Panc1 (cell line): ENCODE measurements around the gene GBP6. TPM values are rescaled to one million over a fixed set of nuclear protein-coding genes. Genes with fewer than 3 reads are reported as not detected.
A peak's percentile ranks its signal among the peaks of the same experiment; 100 is the strongest.

Source experiments
- ATAC-seq: fragments of 200-7000 bp; cut with Tn5 transposase; 2 replicates; pipeline ENCODE4 v1.9.1; 2020; ENCODE audit warnings: mild to moderate bottlenecking, moderate library complexity
- BruUV-seq: library from RNA; stranded (reverse); fragments of 400-500 nt; replicated peaks from 2 replicates; lab custom pipeline; 2021; lab: Mats Ljungman, UMichigan
- CTCF ChIA-PET: fragments of 300-600 bp; sonication (Branson Sonifier 250); formaldehyde crosslinking; loops from one replicate; lab custom pipeline; 2022; ENCODE audit warnings: antibody characterized with exemption; lab: Charles Lee
- POLR2A ChIA-PET: fragments of 300-600 bp; sonication (Branson Sonifier 250); formaldehyde crosslinking; loops from one replicate; lab custom pipeline; 2022; ENCODE audit warnings: antibody characterized with exemption; lab: Charles Lee
- DNase-seq: peaks from one replicate; pipeline ENCODE4 v3.0.0-alpha.2; 2010; ENCODE audit warnings: low read depth, low spot score
- H3K27ac ChIP-seq: 2 replicates; pipeline ENCODE4 v1.5.1; 2011; ENCODE audit warnings: mild to moderate bottlenecking, low read length, inconsistent platforms
- H3K27me3 ChIP-seq: fragments of 200-500 bp; sonication (Bioruptor generic); 2 replicates; pipeline ENCODE4 v1.6.0; 2014; ENCODE audit warnings: low read length, inconsistent platforms; ENCODE audit not compliant: control insufficient read depth, insufficient read depth
- H3K36me3 ChIP-seq: fragments of 200-500 bp; sonication (Bioruptor generic); 2 replicates; pipeline ENCODE4 v1.5.1; 2014; ENCODE audit warnings: inconsistent platforms, mild to moderate bottlenecking, low read length, moderate library complexity; ENCODE audit not compliant: control insufficient read depth, insufficient read depth
- H3K4me1 ChIP-seq: 2 replicates; pipeline ENCODE4 v1.5.1; 2011; ENCODE audit warnings: inconsistent platforms, mild to moderate bottlenecking, low read length, moderate library complexity; ENCODE audit not compliant: control insufficient read depth, insufficient read depth
- H3K4me3 ChIP-seq, 2 experiments: 2 replicates each; pipeline ENCODE4 v1.5.1; 2011 to 2012; ENCODE audit warnings: low read depth in 2 of 2, low read length in 2 of 2, mild to moderate bottlenecking in 2 of 2, inconsistent platforms in 1 of 2, moderate library complexity in 1 of 2
- H3K9me3 ChIP-seq: fragments of 200-500 bp; sonication (Bioruptor generic); 2 replicates; pipeline ENCODE4 v1.5.1; 2014; ENCODE audit warnings: low read depth, mild to moderate bottlenecking, inconsistent platforms, low read length, moderate library complexity; ENCODE audit not compliant: control insufficient read depth, insufficient read depth
- CTCF ChIP-seq: fragments of 450-650 bp; IDR thresholded peaks from 2 replicates; pipeline ENCODE4 v1.5.1; 2017; ENCODE audit warnings: mild to moderate bottlenecking
- POLR2AphosphoS5 ChIP-seq: IDR thresholded peaks from 2 replicates; pipeline ENCODE4 v1.6.1; 2012; ENCODE audit warnings: mild to moderate bottlenecking, low read depth, low read length, moderate library complexity
- REST ChIP-seq, 2 experiments: IDR thresholded peaks; 2 replicates each; pipeline ENCODE4 v1.6.1; 2011 to 2012; ENCODE audit warnings: low read depth in 2 of 2, control low read depth in 1 of 2, low read length in 1 of 2, mild to moderate bottlenecking in 1 of 2, moderate library complexity in 1 of 2; ENCODE audit not compliant: insufficient read depth in 1 of 2
- SIN3A ChIP-seq: IDR thresholded peaks from 2 replicates; pipeline ENCODE4 v1.6.1; 2012; ENCODE audit warnings: low read depth, mild to moderate bottlenecking, low read length, moderate library complexity, borderline replicate concordance; ENCODE audit not compliant: insufficient read depth
- TCF7L2 ChIP-seq: IDR thresholded peaks from 2 replicates; pipeline ENCODE4 v1.6.1; 2011; ENCODE audit warnings: mild to moderate bottlenecking, low read depth, low read length, inconsistent platforms
- in situ Hi-C: cut with HindIII; loops from 2 replicates; pipeline ENCODE4 v1.10.0; 2016; ENCODE audit warnings: low sequenced_read_pairs, low pct_unique_long_range_greater_than_20kb
- intact Hi-C: fragments of 100-400 bp; cut with micrococcal nuclease; formaldehyde crosslinking; loops from one replicate; pipeline ENCODE4 v1.10.0; 2022; ENCODE audit not compliant: unreplicated experiment
- total RNA-seq: library from RNA; stranded (reverse); gene quantifications from one replicate; pipeline ENCODE4 v1.2.1, GENCODE V29; 2021; ENCODE audit not compliant: unreplicated experiment

GBP6 gene
- total RNA-seq, 1 experiment from 2014 or later, result not detected

GRCh38 chr1:89381618-89382017 is 17.8 kb downstream of the GBP6 start:
- no peaks in the 10 kb centered on the region for H3K9me3 ChIP-seq
- ChIA-PET CTCF (interaction anchor here (0.6 kb wide), 1 partner anchor 296 kb away, joined by 3 read pairs; no protein-coding TSS in a partner anchor), POLR2A (interaction anchor here (0.6 kb wide), 1 partner anchor 705 kb away, joined by 12 read pairs; no protein-coding TSS in a partner anchor)
- TF ChIP-seq CTCF, result peak; percentile 1; the same call in 1 of the 2 replicates
- TF ChIP-seq REST (IDR thresholded peaks at IDR 0.05; ENCODE audit: insufficient read depth in 1 of 2, low read depth in 2 of 2, low read length in 1 of 2), result no peak
- TF ChIP-seq SIN3A, result no peak
- TF ChIP-seq TCF7L2, result no peak
- no peaks in the 10 kb centered on the region for H3K4me1 ChIP-seq
- DNase-seq (no peak), ATAC-seq (no peak)
- BruUV-seq, result no TSS peak
- no peak overlapping the region for H3K27ac ChIP-seq
- H3K4me3 ChIP-seq, result no peak overlapping the region
- no peaks in the 10 kb centered on the region for H3K27me3 ChIP-seq
- H3K36me3 ChIP-seq, result no peaks in the 10 kb centered on the region
- in situ Hi-C loops (no loop called here), intact Hi-C loops (no loop called here)

DNA sequence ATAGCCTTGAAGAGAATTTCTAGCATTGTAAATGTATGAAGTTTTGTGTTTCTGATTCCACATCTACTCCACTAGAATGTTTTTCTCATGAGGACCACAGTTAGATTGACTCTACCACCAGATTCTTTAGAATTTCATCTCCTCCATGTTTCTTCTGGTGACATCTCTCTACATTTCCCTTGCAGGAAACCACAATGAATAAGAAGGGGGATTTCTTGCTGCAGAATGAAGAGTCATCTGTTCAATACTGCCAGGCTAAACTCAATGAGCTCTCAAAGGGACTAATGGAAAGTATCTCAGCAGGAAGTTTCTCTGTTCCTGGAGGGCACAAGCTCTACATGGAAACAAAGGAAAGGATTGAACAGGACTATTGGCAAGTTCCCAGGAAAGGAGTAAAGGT is 18.6 kb downstream of the GBP6 start:
- H3K4me3 ChIP-seq, result no peak overlapping the region
- ATAC-seq, result no peak
- H3K27ac ChIP-seq, result no peak overlapping the region
- H3K9me3 ChIP-seq, result no peaks in the 10 kb centered on the region
- ChIA-PET POLR2A (no interaction called here), CTCF (no interaction called here)
- in situ Hi-C loops, result no loop called here
- TF ChIP-seq REST (IDR thresholded peaks at IDR 0.05; ENCODE audit: insufficient read depth in 1 of 2, low read depth in 2 of 2, low read length in 1 of 2), result no peak
- TF ChIP-seq TCF7L2, result no peak
- no peak for TF ChIP-seq CTCF
- no peak for TF ChIP-seq SIN3A
- TF ChIP-seq POLR2AphosphoS5, result no peak
- no peaks in the 10 kb centered on the region for H3K36me3 ChIP-seq
- H3K27me3 ChIP-seq, result no peaks in the 10 kb centered on the region
- DNase-seq, result no peak
- no peaks in the 10 kb centered on the region for H3K4me1 ChIP-seq
- intact Hi-C loops, result no loop called here
- BruUV-seq, result no TSS peak
